GM12892 (cell line): ENCODE measurements around the gene RAP1GAP.

ENCODE experiments used
- POLR2A ChIP-seq: IDR thresholded peaks from 2 replicates; pipeline ENCODE4 v1.6.1; 2011; ENCODE audit warnings: low read depth, low read length, control low read depth
- POLR2AphosphoS5 ChIP-seq: IDR thresholded peaks from 2 replicates; pipeline ENCODE4 v1.6.1; 2011; ENCODE audit warnings: low read depth, low read length, control low read depth
- TAF1 ChIP-seq: IDR thresholded peaks from 2 replicates; pipeline ENCODE4 v1.6.1; 2011; ENCODE audit warnings: low read depth, mild to moderate bottlenecking, control low read depth, low read length, borderline replicate concordance

- TF ChIP-seq POLR2A (no peak), POLR2AphosphoS5 (no peak), TAF1 (no peak)
Measured at GRCh38 chr1:21641076-21641475, 28.1 kb downstream of the RAP1GAP start.
